MM.1S (cell line): Measurements from ENCODE around the gene FAM187B.
A peak's percentile ranks its signal among the peaks of the same experiment; 100 is the strongest.

Experiments
- DNase-seq: peaks from one replicate; pipeline ENCODE4 v3.0.0-alpha.2; 2015
- H2AFZ ChIP-seq: fragments of 300-600 bp; sonication (generic); 2 replicates; pipeline ENCODE4 v1.6.0; 2016; ENCODE audit warnings: antibody characterized with exemption, low read length
- H3F3A ChIP-seq: fragments of 300-600 bp; sonication (generic); 2 replicates; pipeline ENCODE4 v1.6.1; 2016; ENCODE audit warnings: mild to moderate bottlenecking, antibody characterized with exemption, low read length, moderate library complexity, mixed read lengths; ENCODE audit not compliant: insufficient read depth
- H3K27ac ChIP-seq: fragments of 300-600 bp; sonication (generic); 2 replicates; pipeline ENCODE4 v1.5.1; 2016; ENCODE audit warnings: mild to moderate bottlenecking, low read length
- H3K27me3 ChIP-seq: fragments of 300-600 bp; sonication (generic); replicated peaks from 2 replicates; pipeline ENCODE4 v1.6.0; 2016; ENCODE audit warnings: low read length; ENCODE audit not compliant: insufficient read depth
- H3K36me3 ChIP-seq: fragments of 300-600 bp; sonication (generic); replicated peaks from 2 replicates; pipeline ENCODE4 v1.6.1; 2016; ENCODE audit warnings: mild to moderate bottlenecking, low read length, mixed read lengths; ENCODE audit not compliant: insufficient read depth
- H3K4me1 ChIP-seq: fragments of 300-600 bp; sonication (generic); 2 replicates; pipeline ENCODE4 v1.6.1; 2016; ENCODE audit warnings: low read length, mixed read lengths
- H3K4me2 ChIP-seq: fragments of 300-600 bp; sonication (generic); 2 replicates; pipeline ENCODE4 v1.6.0; 2016; ENCODE audit warnings: low read depth, low read length
- H3K4me3 ChIP-seq: fragments of 300-600 bp; sonication (generic); 2 replicates; pipeline ENCODE4 v1.5.1; 2016; ENCODE audit warnings: low read length, mixed read lengths
- H3K79me2 ChIP-seq: fragments of 300-600 bp; sonication (generic); 2 replicates; pipeline ENCODE4 v1.6.1; 2016; ENCODE audit warnings: mixed run types, low read length, mixed read lengths
- H3K9ac ChIP-seq: fragments of 300-600 bp; sonication (generic); 2 replicates; pipeline ENCODE4 v1.6.1; 2016; ENCODE audit warnings: low read length, mixed read lengths
- H3K9me2 ChIP-seq: fragments of 300-600 bp; sonication (generic); replicated peaks from 2 replicates; pipeline ENCODE4 v1.6.1; 2016; ENCODE audit warnings: mild to moderate bottlenecking, low read length, mixed read lengths; ENCODE audit not compliant: insufficient read depth
- H3K9me3 ChIP-seq: fragments of 300-600 bp; sonication (generic); replicated peaks from 2 replicates; pipeline ENCODE4 v1.6.1; 2016; ENCODE audit warnings: mild to moderate bottlenecking, low read length, mixed read lengths; ENCODE audit not compliant: insufficient read depth
- H4K20me1 ChIP-seq: fragments of 300-600 bp; sonication (generic); 2 replicates; pipeline ENCODE4 v1.6.1; 2016; ENCODE audit warnings: mild to moderate bottlenecking, low read length, moderate library complexity, mixed read lengths; ENCODE audit not compliant: insufficient read depth
- CTCF ChIP-seq: fragments of 300-600 bp; sonication (generic); IDR thresholded peaks from 2 replicates; pipeline ENCODE4 v1.5.1; 2016; ENCODE audit warnings: antibody characterized with exemption, low read length, mixed read lengths
- EZH2 ChIP-seq: fragments of 300-600 bp; sonication (generic); optimal IDR thresholded peaks from 2 replicates; pipeline ENCODE3; 2017; ENCODE audit warnings: low read depth, mild to moderate bottlenecking, antibody characterized with exemption, low read length, mixed read lengths
- EZH2phosphoT487 ChIP-seq: fragments of 300-600 bp; sonication (generic); IDR thresholded peaks from 2 replicates; pipeline ENCODE4 v1.6.1; 2018; ENCODE audit warnings: antibody characterized with exemption, low read length

FAM187B gene

GRCh38 chr19:35206855-35207254 is 21.7 kb downstream of the FAM187B start:
- no peaks in the 10 kb centered on the region for H3K79me2 ChIP-seq
- DNase-seq: no peak
- H2AFZ ChIP-seq: no peak overlapping the region
- no peaks in the 10 kb centered on the region for H4K20me1 ChIP-seq
- H3K27ac ChIP-seq: peak overlapping the region; percentile 93
- no peaks in the 10 kb centered on the region for H3K9me3 ChIP-seq
- no peak for TF ChIP-seq EZH2phosphoT487
- TF ChIP-seq EZH2: no peak
- TF ChIP-seq CTCF: no peak
- peaks cover 43% of the 10 kb centered on the region for H3K4me1 ChIP-seq
- H3K27me3 ChIP-seq: no peaks in the 10 kb centered on the region
- no peaks in the 10 kb centered on the region for H3K9me2 ChIP-seq
- H3K4me3 ChIP-seq: peak overlapping the region; percentile 46
- peaks cover 31% of the 10 kb centered on the region for H3F3A ChIP-seq
- H3K4me2 ChIP-seq: peak overlapping the region; percentile 62
- H3K9ac ChIP-seq: peak overlapping the region; percentile 83
- no peaks in the 10 kb centered on the region for H3K36me3 ChIP-seq

GRCh38 chr19:35206379-35206778 is 22.2 kb downstream of the FAM187B start:
- Histone ChIP-seq H3K9me2 (no peaks in the 10 kb centered on the region), H3F3A (peaks cover 31% of the 10 kb centered on the region), H3K9me3 (no peaks in the 10 kb centered on the region), H3K4me2 (peak overlapping the region; percentile 62), H3K27me3 (no peaks in the 10 kb centered on the region), H4K20me1 (no peaks in the 10 kb centered on the region), H3K36me3 (no peaks in the 10 kb centered on the region), H3K4me1 (peaks cover 39% of the 10 kb centered on the region), H2AFZ (no peak overlapping the region), H3K4me3 (peak overlapping the region; percentile 51), H3K79me2 (no peaks in the 10 kb centered on the region), H3K27ac (peak overlapping the region; percentile 93), H3K9ac (peak overlapping the region; percentile 83)
- peak; percentile 96 for DNase-seq
- TF ChIP-seq CTCF (no peak), EZH2phosphoT487 (no peak)

- no peaks in the 10 kb centered on the region for H3K79me2 ChIP-seq
- H4K20me1 ChIP-seq: no peaks in the 10 kb centered on the region
- H3K9me2 ChIP-seq: no peaks in the 10 kb centered on the region
- H3K4me2 ChIP-seq: peak overlapping the region; percentile 62
- peak; percentile 21 for DNase-seq
- no peaks in the 10 kb centered on the region for H3K9me3 ChIP-seq
- peak overlapping the region; percentile 93 for H3K27ac ChIP-seq
- no peaks in the 10 kb centered on the region for H3K27me3 ChIP-seq
- H3K4me3 ChIP-seq: peak overlapping the region; percentile 51
- peak overlapping the region; percentile 81 for H2AFZ ChIP-seq
- H3K4me1 ChIP-seq: peaks cover 39% of the 10 kb centered on the region
- peak overlapping the region; percentile 83 for H3K9ac ChIP-seq
- peaks cover 31% of the 10 kb centered on the region for H3F3A ChIP-seq
- no peaks in the 10 kb centered on the region for H3K36me3 ChIP-seq
- TF ChIP-seq EZH2 (no peak), EZH2phosphoT487 (no peak)
Observed at GRCh38 chr19:35205733-35206323, 22.7 kb downstream of the FAM187B start.
